GM21723 (cell line): Measurements from ENCODE around the gene RBCK1.
"Not testable (repeated sequence)": the region's sequence is repeated elsewhere in the genome, so short reads cannot be mapped to it uniquely, and the experiment has no call there.

ENCODE experiments used
- ATAC-seq: cut with Tn5 transposase; IDR thresholded peaks from one replicate; pipeline ENCODE4 v1.9.1; 2021; ENCODE audit warnings: mild to moderate bottlenecking, moderate library complexity; ENCODE audit not compliant: unreplicated experiment

The RBCK1 gene

DNA sequence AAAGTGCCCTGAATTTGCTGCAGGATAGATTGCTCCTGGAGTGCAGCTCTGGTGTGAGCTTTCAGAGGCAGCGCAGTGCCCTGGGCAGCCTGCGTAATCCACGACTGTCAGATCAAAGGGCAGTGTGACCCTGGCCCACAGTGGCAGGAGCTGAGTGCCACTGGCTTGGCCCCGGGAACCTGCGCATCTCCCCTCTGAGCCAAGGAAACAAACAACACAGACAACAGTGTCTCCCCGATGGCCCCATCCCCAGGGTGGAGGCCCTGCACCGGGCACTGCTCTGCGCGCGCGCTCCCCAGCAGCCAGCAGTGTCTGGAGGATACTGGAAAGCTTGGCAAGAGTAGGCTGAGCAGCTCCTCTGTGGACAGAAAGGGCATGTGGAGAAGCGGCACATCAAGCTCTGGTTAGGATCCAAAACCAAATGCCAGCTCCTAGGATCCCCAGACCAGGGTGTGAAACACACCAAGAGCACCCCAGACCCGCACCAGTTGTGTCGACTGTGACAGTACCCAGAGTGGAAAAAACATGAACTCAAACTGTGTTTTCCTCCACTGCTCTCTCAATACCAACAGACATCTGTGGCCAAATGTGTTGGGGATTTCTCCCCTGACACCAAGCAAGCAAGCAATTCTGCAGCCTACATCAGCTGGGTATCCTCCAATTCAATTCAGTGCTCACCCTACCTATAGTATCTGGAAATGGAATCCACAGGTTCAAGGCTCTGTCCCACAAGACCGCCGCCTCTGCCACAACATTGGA lies 26.7 kb downstream of the RBCK1 start:
- ATAC-seq = no peak

DNA sequence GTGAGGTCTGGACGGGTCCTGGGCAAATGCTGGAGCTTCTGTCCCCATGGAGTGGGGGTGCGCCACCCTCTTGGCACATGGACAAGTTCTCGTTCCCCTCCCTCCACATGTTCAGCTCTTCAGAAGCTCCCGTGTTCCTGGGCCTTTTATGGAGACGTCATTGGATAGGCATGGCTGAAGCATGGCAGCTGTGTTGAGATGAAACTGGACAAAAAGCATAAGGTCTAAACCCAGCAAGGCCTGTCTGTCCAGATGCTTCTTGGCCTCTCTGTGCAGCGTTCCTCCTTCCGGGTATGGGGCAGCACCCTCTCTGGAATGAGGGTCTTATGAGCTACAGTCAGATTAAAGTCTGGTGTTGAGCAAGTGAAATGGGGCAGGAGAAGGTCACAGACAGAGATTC lies 27.5 kb downstream of the RBCK1 start:
- ATAC-seq = no peak

DNA sequence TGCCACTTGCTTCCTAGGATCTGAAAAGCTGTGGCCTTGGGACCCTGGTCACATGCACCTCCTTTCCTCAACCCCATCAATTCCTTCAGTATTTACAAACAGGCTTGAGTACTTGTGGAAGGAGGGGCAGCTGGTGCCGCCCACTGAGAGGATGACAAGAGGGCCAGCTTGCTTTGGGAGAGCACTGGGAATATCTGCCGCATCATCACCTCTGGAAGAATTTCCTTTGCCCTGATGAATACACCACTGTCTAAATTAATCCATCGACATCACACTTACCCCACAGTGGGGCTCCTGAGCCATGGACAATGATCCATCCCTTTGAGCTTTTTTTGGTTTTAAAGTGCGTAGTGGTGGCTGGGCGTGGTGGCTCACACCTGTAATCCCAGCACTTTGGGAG lies 28.4 kb downstream of the RBCK1 start:
- no peak for ATAC-seq

DNA sequence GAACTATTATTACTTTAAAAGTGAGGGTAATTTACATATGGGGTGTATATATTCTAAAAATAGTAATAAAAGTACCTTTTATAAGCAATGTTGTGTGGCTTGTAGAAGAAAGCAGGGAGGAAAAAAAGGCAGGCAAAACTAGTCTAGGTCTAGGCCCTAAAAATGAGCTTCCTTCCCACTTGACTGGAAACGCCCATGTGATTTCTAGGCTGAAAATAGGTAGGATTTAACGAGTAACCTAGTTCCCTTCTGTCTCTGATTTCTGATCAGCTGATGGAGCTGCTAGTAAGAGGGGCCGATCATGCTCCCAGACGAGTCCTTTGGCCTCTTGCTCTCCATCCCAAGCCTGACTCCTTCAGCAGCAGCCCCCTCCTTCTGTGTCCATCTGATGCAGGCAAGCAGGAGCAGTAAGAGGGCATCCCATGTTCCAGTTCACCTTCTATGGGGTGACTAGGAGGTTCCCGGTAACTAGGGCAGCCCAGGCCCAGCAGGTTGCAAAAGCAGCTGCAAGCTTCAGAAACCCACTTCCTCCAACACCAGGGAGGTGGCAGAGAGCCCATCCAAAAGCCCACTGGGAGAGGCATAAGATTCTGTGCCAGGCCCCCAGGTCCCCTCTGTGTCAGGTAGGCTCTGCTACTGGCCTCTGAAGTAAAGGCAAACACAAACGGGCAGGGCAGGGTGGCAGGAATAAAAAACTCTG lies 29.8 kb downstream of the RBCK1 start:
- ATAC-seq = no peak

- ATAC-seq = no peak
Measured at GRCh38 chr20:438571-439469, 30.7 kb downstream of the RBCK1 start.

GRCh38 chr20:440148-440547 lies 32.0 kb downstream of the RBCK1 start:
- ATAC-seq = no peak

GRCh38 chr20:440636-441035 lies 32.5 kb downstream of the RBCK1 start:
- no peak for ATAC-seq

- ATAC-seq = no peak
Measured at GRCh38 chr20:443223-443775, 35.2 kb downstream of the RBCK1 start.

GRCh38 chr20:444117-444516 lies 36.0 kb downstream of the RBCK1 start:
- ATAC-seq = no peak

DNA sequence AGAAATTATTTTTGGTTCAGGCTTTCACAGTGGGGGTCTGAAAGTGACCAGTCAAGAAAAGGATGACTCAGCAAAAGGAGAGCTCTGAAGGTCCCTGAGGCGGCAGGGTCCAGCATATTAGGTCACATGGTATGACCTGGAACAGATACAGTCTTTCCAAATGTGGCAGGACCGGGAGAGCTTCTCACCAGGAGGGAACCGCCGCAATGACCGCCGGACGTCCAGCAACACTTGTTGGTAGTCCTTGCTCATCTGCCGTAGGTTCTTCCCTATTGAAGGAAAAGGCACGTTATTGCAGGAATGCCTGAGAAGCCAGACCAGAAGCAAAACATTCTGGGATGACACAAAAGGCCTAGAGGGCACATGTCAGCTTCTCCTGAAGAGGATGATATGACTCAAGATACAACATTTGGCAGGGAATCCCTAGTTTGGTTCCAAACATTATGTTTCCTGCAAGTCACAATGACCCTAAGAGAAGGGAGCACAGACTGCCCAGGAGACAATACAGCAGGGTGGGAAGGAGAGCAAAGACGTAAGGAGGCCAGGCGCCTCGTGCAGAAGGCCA lies 36.8 kb downstream of the RBCK1 start:
- ATAC-seq = no peak

DNA sequence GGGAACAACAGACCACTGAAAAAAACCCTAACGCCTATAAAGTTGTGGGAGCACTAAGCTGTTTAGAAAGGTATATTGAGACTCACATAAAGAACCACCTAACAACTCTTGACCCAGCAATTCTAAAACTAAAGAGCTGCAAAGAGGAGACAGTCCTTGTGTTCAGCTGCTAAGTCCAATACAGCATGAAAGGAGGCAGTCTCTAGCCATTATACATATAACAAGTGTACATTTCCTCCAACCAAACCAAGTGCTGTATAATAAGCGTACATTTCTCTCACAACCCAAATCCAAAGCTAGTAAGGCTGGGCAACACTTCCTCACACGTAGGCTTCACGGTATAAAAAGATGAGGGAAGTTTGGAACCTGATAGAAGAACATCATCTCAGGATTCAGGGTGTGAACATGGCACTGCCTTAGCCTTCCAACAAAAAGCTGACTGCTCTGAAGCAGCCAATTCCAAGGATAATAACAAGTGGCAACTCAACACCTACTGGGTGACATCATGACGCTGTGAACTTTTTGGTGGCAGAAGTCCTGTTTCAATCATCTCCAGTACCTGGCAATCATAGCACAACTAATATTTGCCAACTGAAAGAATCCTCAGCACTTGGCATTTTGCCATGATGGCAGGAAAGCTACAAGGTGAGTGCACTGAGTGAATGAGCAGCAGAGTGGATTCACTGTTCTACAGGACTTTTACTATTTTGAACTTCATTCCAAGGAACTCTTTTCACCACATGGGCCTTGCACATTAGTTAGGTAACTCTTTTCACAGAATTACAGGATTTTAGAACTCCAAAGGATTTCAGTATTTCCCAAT lies 37.6 kb downstream of the RBCK1 start:
- no peak for ATAC-seq

DNA sequence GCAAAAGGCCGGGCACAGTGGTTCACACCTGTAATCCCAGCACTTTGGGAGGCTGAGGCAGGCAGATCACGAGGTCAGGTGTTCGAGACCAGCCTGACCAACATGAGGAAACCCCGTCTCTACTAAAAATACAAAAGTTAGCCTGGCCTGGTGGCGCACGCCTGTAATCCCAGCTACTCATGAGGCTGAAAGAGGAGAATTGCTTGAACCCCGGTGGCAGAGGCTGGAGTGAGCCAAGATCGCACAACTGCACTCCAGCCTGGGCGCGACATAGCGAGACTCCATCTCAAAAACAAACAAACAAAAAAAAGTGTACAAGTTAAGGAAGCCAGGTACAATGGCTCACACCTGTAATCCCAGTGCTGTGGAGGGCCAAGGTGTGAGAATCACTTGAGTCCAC lies 43.9 kb downstream of the RBCK1 start:
- ATAC-seq = not testable (repeated sequence)

DNA sequence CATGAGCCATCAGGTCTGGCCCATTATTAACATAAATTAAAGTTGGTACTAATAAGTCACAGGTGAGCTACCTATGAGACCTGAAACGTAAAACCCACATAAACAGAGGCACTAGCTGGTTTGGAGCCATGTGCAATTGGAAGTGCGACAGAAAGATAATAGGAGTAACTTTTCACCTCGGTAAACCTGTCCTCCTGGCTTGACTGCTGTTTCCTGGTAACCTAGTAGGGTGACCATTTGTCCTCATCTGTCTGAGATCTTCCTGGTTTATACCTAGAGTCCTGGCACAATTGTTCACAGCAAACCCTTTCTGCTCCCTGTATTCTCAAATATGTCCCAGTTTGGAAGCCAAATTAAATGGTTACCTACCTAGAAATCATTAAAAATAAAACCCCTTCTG lies 46.9 kb downstream of the RBCK1 start:
- ATAC-seq = no peak

DNA sequence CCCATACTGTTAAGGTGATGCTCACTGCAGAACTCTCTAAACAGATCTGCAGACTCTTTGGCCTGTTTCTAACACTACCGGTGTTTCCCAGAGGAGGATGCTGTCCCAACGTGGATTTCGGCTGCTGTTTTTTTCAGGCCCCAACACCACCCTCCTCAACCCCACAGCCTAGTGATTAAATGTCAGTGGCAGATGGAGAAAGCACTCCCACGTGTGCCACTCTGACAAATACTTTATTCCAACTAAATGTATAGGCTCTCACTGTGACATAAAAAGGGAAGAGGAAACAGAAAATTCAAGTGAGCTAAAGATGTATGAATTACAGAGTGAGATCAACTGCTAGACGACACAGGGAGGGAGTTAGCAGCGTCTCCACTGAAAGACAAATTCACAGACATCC lies 50.7 kb downstream of the RBCK1 start:
- ATAC-seq = no peak

DNA sequence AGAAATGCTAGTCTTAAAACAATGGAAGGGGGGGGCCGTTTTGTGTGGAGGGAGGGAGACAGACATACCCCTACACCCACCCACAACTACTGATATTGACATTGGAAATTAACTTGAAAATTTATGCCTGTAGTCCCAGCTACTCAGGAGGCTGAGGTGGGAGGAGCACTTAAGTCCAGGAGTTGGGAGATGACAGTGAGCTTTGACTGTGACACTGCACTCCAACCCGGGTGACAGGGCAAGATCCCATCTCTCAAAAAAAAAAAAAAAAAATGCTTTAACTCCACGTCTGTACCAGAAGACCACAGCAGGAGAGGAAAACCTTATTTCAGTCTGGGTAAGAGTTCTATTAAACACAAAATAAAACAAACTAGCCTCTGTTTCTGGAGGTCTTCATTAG lies 52.1 kb downstream of the RBCK1 start:
- ATAC-seq = no peak

DNA sequence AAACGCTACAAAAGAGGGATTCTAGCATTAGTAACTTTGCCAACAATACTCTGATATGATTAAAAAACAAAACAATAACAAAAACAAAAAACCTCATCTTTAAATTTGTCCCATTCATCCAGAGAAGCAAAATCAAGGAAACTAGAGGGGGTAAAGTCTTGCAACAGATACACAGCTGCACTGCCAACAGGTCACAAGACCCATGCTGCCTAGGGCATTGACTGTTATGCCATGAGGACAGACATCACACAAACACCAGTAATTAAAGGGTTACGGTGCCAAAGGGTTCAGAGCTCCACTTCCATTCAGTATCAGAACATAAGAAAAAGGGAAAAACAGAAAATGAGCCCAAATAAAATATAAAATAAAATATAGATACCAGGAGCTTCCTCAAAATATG lies 52.6 kb downstream of the RBCK1 start:
- no peak for ATAC-seq

- peak; percentile 40 for ATAC-seq
Measured at GRCh38 chr20:461254-462198, 53.4 kb downstream of the RBCK1 start.

DNA sequence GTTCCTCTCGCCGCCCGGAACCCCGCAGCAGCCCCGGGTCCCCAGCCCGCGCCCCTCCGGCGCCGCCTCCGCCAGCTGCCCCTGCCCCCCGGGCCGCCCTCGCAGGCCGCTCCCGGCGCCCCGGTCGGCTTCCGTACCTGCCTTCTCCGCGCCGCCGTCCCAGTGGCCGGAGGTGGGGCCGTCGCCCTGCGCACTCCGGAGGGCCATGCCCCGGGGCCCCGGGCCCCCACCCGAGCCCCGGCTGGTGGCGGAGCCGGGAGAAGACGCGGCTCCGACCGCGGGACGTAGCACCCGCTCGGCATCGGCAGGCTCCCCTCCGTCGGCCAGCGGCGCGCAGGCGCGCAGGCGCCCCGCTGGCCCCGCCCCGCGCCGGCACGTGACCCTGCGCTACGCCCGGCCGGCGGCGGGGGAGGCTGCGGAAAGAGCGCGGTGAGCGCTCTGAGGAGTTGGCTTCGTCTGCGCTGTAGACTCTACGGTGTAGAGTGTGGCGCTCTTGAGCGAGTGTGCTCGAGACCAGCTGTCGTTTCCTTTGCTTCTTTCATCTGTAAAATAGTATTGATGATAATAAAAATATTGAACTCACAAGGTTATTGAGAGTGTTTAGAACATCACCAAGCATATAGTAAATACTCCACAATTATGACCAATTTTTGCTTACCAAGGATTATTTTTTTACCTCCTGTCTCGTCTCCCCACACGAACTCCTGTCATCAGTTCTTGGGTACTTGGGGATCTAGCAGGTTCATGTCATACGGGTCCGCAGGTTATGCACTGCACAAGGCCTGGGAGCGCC lies 54.3 kb downstream of the RBCK1 start, which contains the start of gene TBC1D20:
Gene TBC1D20, minus strand, starts transcription at position 335 of the 793 bp plus-strand sequence. Its CDS starts 128 bp downstream, at position 207.
- ATAC-seq = peak; percentile 93
